OCI-M2 (cell line): ENCODE data around the gene SERINC5.
"Not testable (repeated sequence)": the region's sequence is repeated elsewhere in the genome, so short reads cannot be mapped to it uniquely, and the experiment has no call there.

Experiments used
- DNase-seq: peaks from one replicate; lab custom pipeline; 2025; ENCODE audit not compliant: unreplicated experiment; lab: John Stamatoyannopoulos, UW

Gene SERINC5

GRCh38 chr5:80141147-80141671, 114.6 kb downstream of the SERINC5 start:
- no peak for DNase-seq

GRCh38 chr5:80140496-80140895, 115.4 kb downstream of the SERINC5 start:
- no peak for DNase-seq

- DNase-seq, result no peak
Observed at GRCh38 chr5:80139466-80139972, 116.3 kb downstream of the SERINC5 start.

GRCh38 chr5:80138486-80138885, 117.4 kb downstream of the SERINC5 start:
- DNase-seq, result no peak

DNA sequence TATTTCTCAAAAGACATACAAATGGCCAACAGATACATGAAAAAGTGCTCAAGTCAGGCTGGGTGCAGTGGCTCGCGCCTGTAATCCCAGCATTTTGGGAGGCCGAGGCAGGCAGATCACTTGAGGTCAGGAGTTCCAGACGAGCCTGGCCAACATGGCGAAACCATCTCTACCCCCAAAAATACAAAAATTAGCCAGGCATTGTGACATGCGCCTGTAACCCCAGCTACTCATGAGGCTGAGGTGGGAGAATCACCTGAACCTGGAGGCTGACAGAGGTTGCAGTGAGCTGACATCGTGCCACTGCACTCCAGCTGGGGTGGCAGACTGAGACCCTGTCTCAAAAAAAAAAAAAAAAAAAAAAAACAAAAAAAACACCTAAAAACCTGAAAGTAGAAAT, 119.0 kb downstream of the SERINC5 start:
- DNase-seq, result not testable (repeated sequence)

DNA sequence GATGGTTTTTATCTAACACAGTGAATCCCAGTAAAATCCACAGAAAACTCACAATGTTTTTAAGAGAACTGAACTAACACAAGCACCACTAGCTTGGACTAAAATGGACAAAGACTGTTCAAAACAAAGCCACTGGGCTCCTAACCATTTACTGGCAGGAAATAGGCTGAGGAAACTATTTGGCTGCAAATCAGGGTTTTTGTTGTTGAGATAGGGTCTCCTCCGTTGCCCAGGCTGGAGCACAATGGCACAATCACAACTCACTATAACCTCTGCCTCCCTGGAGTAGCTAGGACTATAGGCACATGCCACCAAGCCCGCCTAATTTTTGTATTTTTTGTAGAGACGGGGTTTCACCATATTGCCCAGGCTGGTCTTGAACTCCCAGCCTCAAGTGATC, 121.0 kb downstream of the SERINC5 start:
- no peak for DNase-seq

- no peak for DNase-seq
Observed at GRCh38 chr5:80129146-80129545, 126.7 kb downstream of the SERINC5 start.

- no peak for DNase-seq
Observed at GRCh38 chr5:80128141-80128540, 127.7 kb downstream of the SERINC5 start.

- no peak for DNase-seq
Observed at GRCh38 chr5:80127116-80127552, 128.7 kb downstream of the SERINC5 start.

DNA sequence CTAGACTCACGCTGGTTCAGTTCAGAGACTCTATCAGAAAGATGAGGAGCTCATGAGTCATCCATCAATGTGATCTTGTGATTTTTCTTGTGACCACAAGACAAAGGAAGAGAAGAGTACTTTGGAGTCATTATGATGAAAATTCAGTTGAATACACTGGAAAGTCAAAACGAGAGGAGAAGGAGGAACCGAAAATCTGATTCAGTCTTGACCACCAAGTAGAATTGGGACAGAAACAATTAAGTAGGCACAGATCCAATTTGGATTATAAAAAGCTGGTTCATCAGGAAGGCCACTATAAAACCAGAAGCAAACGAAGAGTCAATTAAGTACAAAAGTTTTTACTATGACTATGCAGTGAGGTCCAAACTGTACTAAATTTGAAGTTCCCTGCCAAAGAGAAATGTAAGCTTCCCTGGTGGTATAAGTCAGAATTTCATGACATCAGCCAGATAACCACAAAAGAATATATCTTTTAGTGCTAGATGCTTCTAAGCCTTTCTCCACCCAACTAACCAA, 129.8 kb downstream of the SERINC5 start:
- no peak for DNase-seq

DNA sequence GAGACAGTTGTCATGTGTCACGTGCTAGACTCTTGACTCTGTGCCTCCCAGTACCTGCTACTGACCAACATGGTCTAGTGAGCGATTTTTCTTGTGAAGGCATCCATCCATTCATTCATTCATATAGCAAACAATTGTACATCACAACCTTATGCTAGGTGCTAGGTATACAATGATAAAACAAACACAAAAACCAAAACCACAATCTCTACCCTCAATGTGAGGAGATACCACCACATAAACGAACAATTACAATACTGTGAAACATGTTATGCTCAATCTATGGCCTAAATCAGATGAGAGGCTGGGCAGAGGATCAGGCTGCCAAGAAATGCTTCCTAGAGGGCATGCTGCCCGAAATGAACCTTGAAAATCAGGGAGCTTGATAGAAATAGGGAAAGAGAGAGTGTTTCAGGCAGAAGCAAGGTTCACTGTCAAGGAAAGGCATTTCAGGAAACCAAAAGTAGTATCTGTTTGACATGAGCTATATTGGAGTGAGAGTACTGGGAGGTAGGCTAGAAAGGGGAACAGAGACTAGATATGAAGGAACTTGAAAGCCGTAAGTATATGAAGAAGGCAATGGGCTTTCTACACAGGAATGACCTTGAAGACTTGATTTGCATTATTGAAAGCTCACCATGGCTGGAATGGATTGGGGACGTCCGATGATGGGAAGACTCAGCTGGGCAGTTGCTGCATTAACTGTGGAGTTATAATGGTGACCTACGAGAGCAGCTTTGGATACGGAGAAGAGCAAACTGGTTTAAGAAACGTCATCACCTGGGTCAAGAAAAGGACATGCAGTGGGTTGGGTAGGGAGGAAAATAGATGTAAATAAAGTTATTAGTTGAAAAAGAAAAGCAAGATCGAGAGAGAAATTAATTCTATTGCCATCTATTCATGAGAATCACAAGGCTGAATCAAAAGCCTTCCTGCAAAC, 130.6 kb downstream of the SERINC5 start:
- DNase-seq, result no peak

DNA sequence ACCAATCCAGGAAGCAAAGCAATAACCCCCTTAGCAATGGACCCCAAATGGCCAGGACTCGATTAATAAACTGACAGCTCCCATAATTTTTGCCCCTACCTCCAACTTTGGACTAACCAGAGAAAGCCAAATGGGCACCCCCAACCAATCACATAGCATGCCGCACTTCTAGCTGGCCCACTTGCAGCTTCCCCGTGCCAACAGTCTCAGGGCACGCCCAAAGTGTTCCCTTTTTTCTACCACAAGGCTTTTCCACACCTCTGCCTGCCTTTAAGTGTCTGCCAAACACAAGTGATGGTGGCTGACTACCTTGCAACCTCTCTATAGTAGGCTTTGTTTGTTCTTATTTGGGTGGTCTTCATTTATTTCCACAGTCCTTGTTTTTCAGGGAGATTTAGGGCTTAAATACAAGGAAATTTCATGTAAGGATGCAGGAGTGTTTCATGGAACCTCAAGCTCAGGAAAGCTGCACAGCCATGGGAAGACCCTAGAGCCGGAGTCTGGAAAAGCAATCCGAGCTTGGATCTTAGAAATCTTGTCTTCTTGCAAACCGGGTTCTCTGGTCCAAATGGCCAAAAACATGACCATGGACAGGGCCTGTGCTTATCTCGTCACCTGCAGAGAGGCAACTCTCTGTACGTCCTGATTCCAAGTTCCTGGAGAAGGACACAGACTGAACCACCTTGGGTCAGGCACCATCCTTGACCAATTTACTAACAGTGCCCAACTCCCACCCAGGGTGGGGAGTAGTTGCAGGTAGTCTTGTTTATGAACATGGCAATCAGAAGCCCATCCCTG, 131.5 kb downstream of the SERINC5 start:
- DNase-seq, result no peak

DNA sequence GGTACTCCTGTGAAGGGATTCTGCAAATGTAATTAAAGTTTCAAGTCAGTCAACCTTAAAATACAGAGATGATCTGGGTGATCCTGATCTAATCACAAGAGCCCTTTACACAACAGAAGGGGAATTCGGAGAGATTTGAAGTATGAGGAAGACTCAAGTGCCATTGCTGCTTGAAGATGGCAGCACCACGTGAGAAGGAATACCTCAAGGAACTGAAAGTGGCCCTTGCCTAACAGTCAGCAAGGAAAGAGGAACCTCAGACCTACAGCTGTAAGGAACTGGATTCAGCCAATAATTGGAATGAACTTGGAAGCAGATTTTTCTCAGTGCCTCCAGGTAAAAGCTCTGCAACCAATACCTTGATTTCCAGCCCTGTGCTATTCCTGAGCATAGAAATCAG, 133.3 kb downstream of the SERINC5 start:
- DNase-seq, result no peak

GRCh38 chr5:80119372-80119771, 136.5 kb downstream of the SERINC5 start:
- DNase-seq, result no peak

- no peak for DNase-seq
Observed at GRCh38 chr5:80117446-80117845, 138.4 kb downstream of the SERINC5 start.

DNA sequence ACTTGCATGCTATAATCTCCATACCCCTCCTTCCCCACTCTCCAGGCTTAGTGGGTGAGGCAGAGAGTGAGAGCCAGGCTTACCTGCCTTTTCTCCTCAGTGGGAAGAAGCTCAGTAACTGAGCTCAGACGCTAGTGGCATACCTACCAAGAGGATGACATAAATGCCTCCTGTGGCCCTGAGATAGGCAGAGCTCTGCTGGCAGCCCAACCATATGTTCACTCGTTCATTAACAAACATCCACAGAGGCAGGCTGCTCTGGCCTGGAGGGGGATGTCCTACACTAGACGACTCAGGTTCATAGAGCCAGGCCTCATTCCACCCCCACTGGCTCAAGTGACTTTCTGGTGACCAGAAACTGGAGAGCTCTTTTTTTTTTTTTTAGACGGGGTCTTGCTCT, 139.4 kb downstream of the SERINC5 start:
- DNase-seq, result no peak

GRCh38 chr5:80116000-80116399, 139.8 kb downstream of the SERINC5 start:
- no peak for DNase-seq

GRCh38 chr5:80114860-80115259, 141.0 kb downstream of the SERINC5 start:
- no peak for DNase-seq

GRCh38 chr5:80111376-80111990, 144.4 kb downstream of the SERINC5 start:
- not testable (repeated sequence) for DNase-seq

- DNase-seq, result no peak
Observed at GRCh38 chr5:80109646-80110478, 146.0 kb downstream of the SERINC5 start.
